Subcutaneous preadipocyte (primary cell): ENCODE measurements around the gene NDFIP2. TPM values are rescaled to one million over a fixed set of nuclear protein-coding genes. Genes with fewer than 3 reads are reported as not detected.

Experiments used
- total RNA-seq: library from RNA; depleted of rRNA; stranded (reverse); fragments of >200 nt; gene quantifications from 2 replicates; pipeline ENCODE4 v1.2.3, GENCODE V29; 2012

Gene NDFIP2, protein sequence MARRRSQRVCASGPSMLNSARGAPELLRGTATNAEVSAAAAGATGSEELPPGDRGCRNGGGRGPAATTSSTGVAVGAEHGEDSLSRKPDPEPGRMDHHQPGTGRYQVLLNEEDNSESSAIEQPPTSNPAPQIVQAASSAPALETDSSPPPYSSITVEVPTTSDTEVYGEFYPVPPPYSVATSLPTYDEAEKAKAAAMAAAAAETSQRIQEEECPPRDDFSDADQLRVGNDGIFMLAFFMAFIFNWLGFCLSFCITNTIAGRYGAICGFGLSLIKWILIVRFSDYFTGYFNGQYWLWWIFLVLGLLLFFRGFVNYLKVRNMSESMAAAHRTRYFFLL
- total RNA-seq = 21.5 and 23.5 TPM in 2 replicates

DNA sequence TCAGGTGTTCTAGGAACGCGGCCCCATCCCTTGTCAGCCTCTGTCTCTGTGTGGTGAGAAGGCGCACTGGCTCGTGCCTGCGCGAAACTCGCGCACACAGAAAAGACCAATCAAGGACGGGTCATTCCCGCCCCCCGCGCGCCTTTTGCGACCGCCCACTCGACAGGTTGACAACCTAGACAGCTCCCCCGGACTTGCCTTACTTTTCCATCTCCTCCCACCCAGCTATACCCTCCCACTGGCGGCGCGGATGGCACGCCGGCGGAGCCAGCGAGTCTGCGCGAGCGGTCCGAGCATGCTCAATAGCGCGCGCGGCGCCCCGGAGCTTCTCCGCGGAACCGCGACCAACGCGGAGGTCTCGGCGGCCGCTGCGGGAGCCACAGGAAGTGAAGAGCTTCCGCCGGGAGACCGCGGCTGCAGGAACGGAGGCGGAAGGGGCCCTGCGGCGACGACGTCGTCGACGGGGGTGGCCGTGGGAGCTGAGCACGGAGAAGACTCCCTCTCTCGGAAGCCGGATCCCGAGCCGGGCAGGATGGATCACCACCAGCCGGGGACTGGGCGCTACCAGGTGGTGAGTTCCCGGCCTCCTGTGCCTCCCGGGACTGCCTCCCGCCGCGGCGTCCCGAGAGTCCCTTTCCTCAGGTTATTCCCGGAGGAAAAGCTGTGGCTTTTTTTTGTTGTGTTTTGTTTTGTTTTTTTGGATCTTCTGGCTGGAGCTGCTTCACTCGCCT is at the start of gene NDFIP2:
Gene NDFIP2, plus strand, starts transcription at position 202 of the 731 bp plus-strand sequence. Its CDS starts 49 bp downstream, at position 251.

Other genes with a start within 250 kb of the NDFIP2 start
- gene RBM26, start 74.9 kb upstream of the NDFIP2 start, total RNA-seq = 27.9 and 45.4 TPM in 2 replicates